A549 (cell line): Measurements from ENCODE around the gene EOGT. TPM values are rescaled to one million over a fixed set of nuclear protein-coding genes. Genes with fewer than 3 reads are reported as not detected.

Experiments used
- ATAC-seq, 2 experiments: fragments of 200-7000 bp in 1 of 2; fragments of >200 bp in 1 of 2; cut with Nextera tagmentation in 1 of 2; cut with Tn5 transposase in 1 of 2; 3 replicates each; pipeline versions ENCODE4 v1.8.0 to v1.9.1; 2018 to 2020; ENCODE audit warnings: mild to moderate bottlenecking in 1 of 2, moderate library complexity in 1 of 2
- CTCF ChIA-PET: fragments of 300-600 bp; sonication (Branson Sonifier 250); formaldehyde crosslinking; extraction: SDS; loops from one replicate; lab custom pipeline; 2021; ENCODE audit warnings: antibody characterized with exemption, inconsistent platforms; lab: Yijun Ruan, JAX
- POLR2A ChIA-PET: fragments of 350-600 bp; formaldehyde crosslinking; extraction: SDS; loops from one replicate; lab custom pipeline; 2021; ENCODE audit warnings: antibody characterized with exemption, inconsistent platforms; lab: Yijun Ruan, JAX
- DNase-seq, 2 experiments: peaks; one replicate each; pipeline versions ENCODE4 v3.0.0 to v3.0.0-alpha.2; 2011 to 2016; ENCODE audit warnings: low read depth in 1 of 2, low spot score in 1 of 2
- FAIRE-seq: peaks from 2 replicates; lab custom pipeline; 2011; peaks lifted over from hg19 to GRCh38; lab: Jason Lieb, UNC
- H3K27ac ChIP-seq, 2 experiments: fragments of >200 bp; sonication (Bioruptor Twin); formaldehyde crosslinking; 3 replicates each; pipeline ENCODE4 v1.5.1; 2016 to 2017
- H3K4me1 ChIP-seq: fragments of >200 bp; sonication (Bioruptor Twin); formaldehyde crosslinking; 3 replicates; pipeline ENCODE4 v1.6.1; 2016
- H3K4me2 ChIP-seq: fragments of >200 bp; sonication (Bioruptor Twin); formaldehyde crosslinking; 3 replicates; pipeline ENCODE4 v1.6.1; 2016
- H3K4me3 ChIP-seq: fragments of >200 bp; sonication (Bioruptor Twin); formaldehyde crosslinking; 3 replicates; pipeline ENCODE4 v1.5.1; 2016
- H3K9me3 ChIP-seq: fragments of >200 bp; sonication (Bioruptor Twin); formaldehyde crosslinking; 3 replicates; pipeline ENCODE4 v1.6.1; 2016
- BHLHE40 ChIP-seq: IDR thresholded peaks from 2 replicates; pipeline ENCODE4 v1.6.1; 2012; ENCODE audit warnings: low read depth, low read length, inconsistent platforms
- CBX8 ChIP-seq: fragments of 200-600 bp; sonication (generic); IDR thresholded peaks from 2 replicates; pipeline ENCODE4 v1.6.1; 2016
- CHD2 ChIP-seq: fragments of 150-350 bp; IDR thresholded peaks from 2 replicates; pipeline ENCODE4 v1.6.1; 2014; ENCODE audit warnings: low read length; ENCODE audit not compliant: partially characterized antibody
- CHD4 ChIP-seq: fragments of 200-600 bp; sonication (generic); IDR thresholded peaks from 2 replicates; pipeline ENCODE4 v1.6.1; 2016; ENCODE audit warnings: antibody characterized with exemption, mild to moderate bottlenecking, borderline replicate concordance
- EHF ChIP-seq: fragments of 250-450 bp; sonication (Bioruptor Pico); IDR thresholded peaks from 2 replicates; pipeline ENCODE4 v1.5.0; 2020; ENCODE audit warnings: mild to moderate bottlenecking
- EP300 ChIP-seq, 2 experiments: fragments of >200 bp; sonication (Bioruptor Twin); formaldehyde crosslinking; IDR thresholded peaks; 2 replicates in 1 of 2; 3 replicates in 1 of 2; pipeline ENCODE4 v1.6.1; 2016 to 2017
- ESRRA ChIP-seq: fragments of 150-350 bp; IDR thresholded peaks from 2 replicates; pipeline ENCODE4 v1.6.1; 2014; ENCODE audit warnings: mild to moderate bottlenecking, low read length, borderline replicate concordance
- FOXS1 ChIP-seq: fragments of 250-450 bp; sonication (Bioruptor Pico); IDR thresholded peaks from 2 replicates; pipeline ENCODE4 v1.5.0; 2020; ENCODE audit warnings: mild to moderate bottlenecking, moderate library complexity
- GATA3 ChIP-seq: IDR thresholded peaks from 2 replicates; pipeline ENCODE4 v1.6.1; 2012; ENCODE audit warnings: borderline replicate concordance
- JUN ChIP-seq, 2 experiments: fragments of >200 bp; sonication (Bioruptor Twin); formaldehyde crosslinking; IDR thresholded peaks; 2 replicates in 1 of 2; 3 replicates in 1 of 2; pipeline ENCODE4 v1.6.1; 2016 to 2017
- NPAS2 ChIP-seq: fragments of 250-450 bp; sonication (Bioruptor Pico); IDR thresholded peaks from 2 replicates; pipeline ENCODE4 v1.8.0; 2022; ENCODE audit warnings: mild to moderate bottlenecking, moderate library complexity, borderline replicate concordance
- NR3C1 ChIP-seq: fragments of >200 bp; sonication (Bioruptor Twin); formaldehyde crosslinking; IDR thresholded peaks from 3 replicates; pipeline ENCODE4 v1.6.1; 2017
- PHF8 ChIP-seq: fragments of 200-600 bp; sonication (generic); IDR thresholded peaks from 2 replicates; pipeline ENCODE4 v1.6.1; 2016; ENCODE audit warnings: low read depth, mild to moderate bottlenecking, antibody characterized with exemption, moderate library complexity, borderline replicate concordance
- RARB ChIP-seq: fragments of 250-450 bp; sonication (Bioruptor Pico); IDR thresholded peaks from 2 replicates; pipeline ENCODE4 v1.8.0; 2021; ENCODE audit warnings: mild to moderate bottlenecking, moderate library complexity
- RNF2 ChIP-seq: fragments of 200-600 bp; sonication (generic); IDR thresholded peaks from 2 replicates; pipeline ENCODE4 v1.6.1; 2016; ENCODE audit warnings: low read depth, mild to moderate bottlenecking, antibody characterized with exemption, moderate library complexity, borderline replicate concordance
- SREBF2 ChIP-seq: fragments of 450-650 bp; IDR thresholded peaks from 2 replicates; pipeline ENCODE4 v1.6.1; 2014; ENCODE audit warnings: mild to moderate bottlenecking, moderate library complexity
- TFCP2L1 ChIP-seq: fragments of 250-450 bp; sonication (Bioruptor Pico); IDR thresholded peaks from 2 replicates; pipeline ENCODE4 v1.5.0; 2021; ENCODE audit warnings: mild to moderate bottlenecking
- ZC3H11A ChIP-seq: fragments of 450-650 bp; IDR thresholded peaks from 2 replicates; pipeline ENCODE4 v1.6.1; 2014; ENCODE audit warnings: antibody characterized with exemption, mild to moderate bottlenecking
- ZNF302 ChIP-seq: fragments of 250-450 bp; sonication (Bioruptor Pico); IDR thresholded peaks from 2 replicates; pipeline ENCODE4 v1.9.0; 2021; ENCODE audit warnings: inconsistent platforms, mild to moderate bottlenecking, moderate library complexity
- ZSCAN20 ChIP-seq: fragments of 250-450 bp; sonication (Bioruptor Pico); IDR thresholded peaks from 2 replicates; pipeline ENCODE4 v1.8.0; 2022; ENCODE audit warnings: mild to moderate bottlenecking, moderate library complexity
- WGBS: methylation state at CpG from one replicate; pipeline ENCODE4 v1.1.6; 2017; ENCODE audit errors: missing lambda C conversion rate; 5-methylcytosine and 5-hydroxymethylcytosine counted together
- polyA plus RNA-seq, 4 experiments: library from polyadenylated mRNA; depleted of rRNA in 3 of 4; stranded (reverse); fragments of >200 nt; fragmentation: RNase III in 1 of 4; extraction: RNeasy Plus Mini Kit Qiagen cat#74134 plus additional on column Dnase treatment in 1 of 4; gene quantifications; 2 replicates in 3 of 4; 3 replicates in 1 of 4; pipeline ENCODE4 v1.2.3, GENCODE V29; 2011 to 2017
- TF ChIP-seq, protein P1 (sequence below): IDR thresholded peaks from 2 replicates; pipeline ENCODE4 v1.6.1; 2012
- TF ChIP-seq, protein P2 (sequence below): fragments of 150-350 bp; IDR thresholded peaks from 2 replicates; pipeline ENCODE4 v1.6.1; 2014; ENCODE audit warnings: low read depth, mild to moderate bottlenecking, low read length
- TF ChIP-seq, protein P3 (sequence below): fragments of 450-650 bp; IDR thresholded peaks from 2 replicates; pipeline ENCODE4 v1.6.1; 2014; ENCODE audit warnings: antibody characterized with exemption
- TF ChIP-seq, protein P4 (sequence below): fragments of 250-450 bp; sonication (Bioruptor Pico); IDR thresholded peaks from 2 replicates; pipeline ENCODE4 v1.5.0; 2020; ENCODE audit warnings: low read depth, mild to moderate bottlenecking, moderate library complexity

EOGT gene
- polyA plus RNA-seq, 2 of the 4 experiments (the other 2 are of a cell fraction): 9.3 to 11.1 TPM

DNA sequence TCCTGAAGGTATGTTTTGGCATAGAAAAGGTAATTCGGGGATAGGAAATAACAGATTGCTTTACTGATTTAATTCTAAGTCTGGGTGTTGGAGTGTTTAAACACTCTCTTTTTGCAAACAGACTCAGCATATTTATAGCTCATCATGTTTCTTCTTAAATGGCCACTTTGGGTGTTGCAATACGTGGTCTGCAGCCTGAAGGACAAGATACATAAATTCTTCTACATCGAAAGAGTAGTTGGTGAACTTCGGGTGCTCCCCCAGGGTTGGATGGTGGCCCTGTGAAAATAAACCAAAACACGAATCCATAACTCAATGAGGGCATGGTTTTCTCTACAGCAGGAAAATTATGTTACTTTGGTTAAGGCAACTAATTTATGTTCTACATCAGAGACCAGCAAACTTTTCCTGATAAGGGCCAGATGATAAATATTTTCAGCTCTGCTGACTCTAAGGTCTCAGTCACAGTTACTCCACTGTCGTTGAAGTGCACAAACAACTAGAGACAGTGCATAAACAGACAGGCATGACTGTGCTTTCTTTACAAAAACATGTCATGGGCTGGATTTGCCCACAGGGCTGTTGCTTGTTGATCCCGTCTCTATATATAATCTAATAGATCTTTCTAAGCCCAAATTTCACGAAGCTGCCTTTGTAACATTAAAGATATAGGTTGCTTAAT, 35.9 kb downstream of the EOGT start:
- POLR2A ChIA-PET: no interaction called here
- Histone ChIP-seq H3K9me3 (no peaks in the 10 kb centered on the region), H3K4me1 (no peaks in the 10 kb centered on the region), H3K4me3 (no peak overlapping the region), H3K27ac (no peak overlapping the region), H3K4me2 (no peak overlapping the region)
- CTCF ChIA-PET: interaction anchor here (0.7 kb wide), 1 partner anchor 9 kb away, joined by 3 read pairs; no protein-coding TSS in a partner anchor
- 82% methylated on average over 8 of the region's 8 CpGs for WGBS
- TF ChIP-seq BHLHE40 (no peak), RNF2 (no peak), SREBF2 (no peak), FOXS1 (CRISPR knock-in tag) (no peak), NPAS2 (CRISPR knock-in tag) (no peak)
- TF ChIP-seq, protein P1, sequence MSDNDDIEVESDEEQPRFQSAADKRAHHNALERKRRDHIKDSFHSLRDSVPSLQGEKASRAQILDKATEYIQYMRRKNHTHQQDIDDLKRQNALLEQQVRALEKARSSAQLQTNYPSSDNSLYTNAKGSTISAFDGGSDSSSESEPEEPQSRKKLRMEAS: no peak
- TF ChIP-seq, protein P2, sequence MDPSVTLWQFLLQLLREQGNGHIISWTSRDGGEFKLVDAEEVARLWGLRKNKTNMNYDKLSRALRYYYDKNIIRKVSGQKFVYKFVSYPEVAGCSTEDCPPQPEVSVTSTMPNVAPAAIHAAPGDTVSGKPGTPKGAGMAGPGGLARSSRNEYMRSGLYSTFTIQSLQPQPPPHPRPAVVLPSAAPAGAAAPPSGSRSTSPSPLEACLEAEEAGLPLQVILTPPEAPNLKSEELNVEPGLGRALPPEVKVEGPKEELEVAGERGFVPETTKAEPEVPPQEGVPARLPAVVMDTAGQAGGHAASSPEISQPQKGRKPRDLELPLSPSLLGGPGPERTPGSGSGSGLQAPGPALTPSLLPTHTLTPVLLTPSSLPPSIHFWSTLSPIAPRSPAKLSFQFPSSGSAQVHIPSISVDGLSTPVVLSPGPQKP: no peak
- no peak for FAIRE-seq
- ATAC-seq: no peak
- no peak for DNase-seq

DNA sequence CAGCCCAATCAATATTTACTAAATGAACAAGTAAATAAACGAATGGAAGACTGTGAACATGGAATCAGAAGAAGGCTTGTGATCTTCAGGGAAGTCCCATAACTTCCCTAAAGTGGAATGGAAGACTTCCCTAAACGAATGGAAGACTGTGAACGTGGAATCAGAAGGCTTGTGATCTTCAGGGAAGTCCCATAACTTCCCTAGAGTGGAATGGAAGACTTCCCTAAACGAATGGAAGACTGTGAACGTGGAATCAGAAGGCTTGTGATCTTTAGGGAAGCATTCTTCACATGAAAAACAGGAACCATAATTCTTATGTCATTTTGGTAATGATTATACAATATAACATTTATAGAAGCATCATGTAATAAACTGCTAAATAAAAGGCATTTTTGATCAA, 38.8 kb downstream of the EOGT start:
- DNase-seq: no peak
- CTCF ChIA-PET: interaction anchor here (0.6 to 1.4 kb wide), 3 partner anchors 26 to 1657 kb away, joined by 3 to 4 read pairs (median 3); no protein-coding TSS in a partner anchor
- TF ChIP-seq CBX8: no peak
- TF ChIP-seq, all 56 proteins: peak for 0
- no peak overlapping the region for H3K4me3 ChIP-seq
- ATAC-seq (no peak), FAIRE-seq (no peak)
- WGBS: 58% methylated on average over 5 of the region's 5 CpGs
- H3K4me2 ChIP-seq: no peak overlapping the region
- no peaks in the 10 kb centered on the region for H3K4me1 ChIP-seq
- H3K9me3 ChIP-seq: no peaks in the 10 kb centered on the region
- no peak overlapping the region for H3K27ac ChIP-seq
- POLR2A ChIA-PET: no interaction called here

DNA sequence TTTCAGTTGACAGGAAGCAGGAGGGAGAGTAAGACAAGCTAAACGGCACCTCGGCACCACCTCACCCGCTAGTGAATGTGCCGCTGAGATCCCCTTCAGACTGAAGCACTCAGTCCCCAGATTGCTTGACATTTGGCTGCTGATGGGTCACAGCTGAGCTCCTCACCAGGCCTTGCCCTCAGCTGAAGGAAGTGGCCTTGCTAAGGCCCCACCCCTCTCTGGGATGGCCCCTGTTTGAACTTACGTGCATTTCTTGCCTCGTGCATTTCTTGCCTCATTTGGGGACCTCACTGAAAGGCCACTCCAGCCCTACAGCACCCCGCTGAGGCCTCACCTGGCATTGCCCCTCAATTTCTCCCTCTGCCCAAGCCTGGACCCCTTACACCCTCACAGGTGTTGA, 39.8 kb downstream of the EOGT start:
- no peak for TF ChIP-seq TFCP2L1 (CRISPR knock-in tag)
- no peak for TF ChIP-seq BHLHE40
- no peak for TF ChIP-seq CHD2
- TF ChIP-seq PHF8: no peak
- TF ChIP-seq CHD4: no peak
- TF ChIP-seq, protein P3, sequence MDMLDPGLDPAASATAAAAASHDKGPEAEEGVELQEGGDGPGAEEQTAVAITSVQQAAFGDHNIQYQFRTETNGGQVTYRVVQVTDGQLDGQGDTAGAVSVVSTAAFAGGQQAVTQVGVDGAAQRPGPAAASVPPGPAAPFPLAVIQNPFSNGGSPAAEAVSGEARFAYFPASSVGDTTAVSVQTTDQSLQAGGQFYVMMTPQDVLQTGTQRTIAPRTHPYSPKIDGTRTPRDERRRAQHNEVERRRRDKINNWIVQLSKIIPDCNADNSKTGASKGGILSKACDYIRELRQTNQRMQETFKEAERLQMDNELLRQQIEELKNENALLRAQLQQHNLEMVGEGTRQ: no peak
- no peak for TF ChIP-seq SREBF2
- TF ChIP-seq, protein P4, sequence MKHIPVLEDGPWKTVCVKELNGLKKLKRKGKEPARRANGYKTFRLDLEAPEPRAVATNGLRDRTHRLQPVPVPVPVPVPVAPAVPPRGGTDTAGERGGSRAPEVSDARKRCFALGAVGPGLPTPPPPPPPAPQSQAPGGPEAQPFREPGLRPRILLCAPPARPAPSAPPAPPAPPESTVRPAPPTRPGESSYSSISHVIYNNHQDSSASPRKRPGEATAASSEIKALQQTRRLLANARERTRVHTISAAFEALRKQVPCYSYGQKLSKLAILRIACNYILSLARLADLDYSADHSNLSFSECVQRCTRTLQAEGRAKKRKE (CRISPR knock-in tag): no peak
- TF ChIP-seq ZNF302: no peak
- no peak for TF ChIP-seq RARB (CRISPR knock-in tag)
- TF ChIP-seq, protein P1: no peak
- TF ChIP-seq NR3C1: no peak
- no peak for TF ChIP-seq NPAS2 (CRISPR knock-in tag)
- TF ChIP-seq ZSCAN20 (CRISPR knock-in tag): no peak
- TF ChIP-seq ESRRA: no peak
- no peak for TF ChIP-seq JUN (IDR thresholded peaks at IDR 0.05)
- TF ChIP-seq EP300 (IDR thresholded peaks at IDR 0.05): no peak
- no peak for TF ChIP-seq EHF
- no peak for TF ChIP-seq ZC3H11A
- TF ChIP-seq GATA3: no peak
- no peak overlapping the region for H3K27ac ChIP-seq
- ChIA-PET CTCF (no interaction called here), POLR2A (no interaction called here)
- H3K4me3 ChIP-seq: no peak overlapping the region
- ATAC-seq (0 out of 6 replicates have a peak, but pooled peaks of 1 of the 2 experiments have one; percentile 16), FAIRE-seq (no peak), DNase-seq (no peak)
- H3K4me2 ChIP-seq: no peak overlapping the region
- H3K4me1 ChIP-seq: no peaks in the 10 kb centered on the region
- no peaks in the 10 kb centered on the region for H3K9me3 ChIP-seq
- 64% methylated on average over 7 of the region's 7 CpGs for WGBS
